MG63 (cell line): Measurements from ENCODE around the gene RENBP. TPM values are rescaled to one million over a fixed set of nuclear protein-coding genes. Genes with fewer than 3 reads are reported as not detected.

Experiments used
- DNase-seq: peaks from one replicate; pipeline ENCODE4 v3.0.0-alpha.2; 2020
- H3K27me3 ChIP-seq: fragments of 250-450 bp; sonication (Bioruptor Pico); 2 replicates; pipeline ENCODE4 v1.5.1; 2020; ENCODE audit warnings: mild to moderate bottlenecking, moderate library complexity
- H3K36me3 ChIP-seq: fragments of 250-450 bp; sonication (Bioruptor Pico); 2 replicates; pipeline ENCODE4 v1.5.1; 2020; ENCODE audit warnings: mild to moderate bottlenecking, moderate library complexity
- H3K4me3 ChIP-seq: fragments of 250-450 bp; sonication (Bioruptor Pico); 2 replicates; pipeline ENCODE4 v1.5.1; 2020; ENCODE audit warnings: mild to moderate bottlenecking, moderate library complexity
- H3K9me3 ChIP-seq: fragments of 250-450 bp; sonication (Bioruptor Pico); 2 replicates; pipeline ENCODE4 v1.5.1; 2020; ENCODE audit warnings: mild to moderate bottlenecking, moderate library complexity
- total RNA-seq: library from RNA; depleted of rRNA; stranded (reverse); fragments of >200 nt; shearing (Covaris generic); gene quantifications from 2 replicates; pipeline ENCODE4 v1.2.3, GENCODE V29; 2014; ENCODE audit warnings: low replicate concordance; rRNA removed

Gene RENBP
- total RNA-seq, 1 experiment from 2014 or later: not detected

GRCh38 chrX:153903238-153903980 lies 41.0 kb downstream of the RENBP start:
- H3K27me3 ChIP-seq: no peaks in the 10 kb centered on the region
- DNase-seq: no peak
- no peaks in the 10 kb centered on the region for H3K36me3 ChIP-seq
- H3K9me3 ChIP-seq: no peaks in the 10 kb centered on the region
- H3K4me3 ChIP-seq: no peak overlapping the region

- Histone ChIP-seq H3K36me3 (no peaks in the 10 kb centered on the region), H3K9me3 (no peaks in the 10 kb centered on the region), H3K4me3 (no peak overlapping the region), H3K27me3 (no peaks in the 10 kb centered on the region)
- peak; percentile 43 for DNase-seq
Observed at GRCh38 chrX:153902385-153902784, 42.1 kb downstream of the RENBP start.

DNA sequence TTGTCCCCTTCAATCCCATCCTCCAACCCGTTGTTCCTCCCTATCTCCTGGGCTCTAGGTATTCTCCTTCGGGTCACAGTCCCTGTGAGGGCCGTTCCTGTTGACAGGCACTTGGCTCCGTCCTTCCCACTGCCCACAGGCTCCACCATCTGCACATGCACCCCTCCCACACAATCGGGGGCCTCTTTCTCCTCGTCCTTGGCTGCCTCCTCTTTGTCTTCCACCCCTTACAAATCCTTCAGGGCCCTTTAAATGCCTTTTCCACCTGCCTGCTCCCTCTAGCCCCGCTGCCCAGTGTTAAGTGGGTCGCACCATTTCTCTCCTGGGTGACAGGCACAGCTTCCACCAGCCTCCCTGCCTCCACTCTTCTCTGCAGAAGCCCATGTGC lies 42.7 kb downstream of the RENBP start:
- DNase-seq: no peak
- no peaks in the 10 kb centered on the region for H3K36me3 ChIP-seq
- no peak overlapping the region for H3K4me3 ChIP-seq
- H3K9me3 ChIP-seq: no peaks in the 10 kb centered on the region
- H3K27me3 ChIP-seq: no peaks in the 10 kb centered on the region

DNA sequence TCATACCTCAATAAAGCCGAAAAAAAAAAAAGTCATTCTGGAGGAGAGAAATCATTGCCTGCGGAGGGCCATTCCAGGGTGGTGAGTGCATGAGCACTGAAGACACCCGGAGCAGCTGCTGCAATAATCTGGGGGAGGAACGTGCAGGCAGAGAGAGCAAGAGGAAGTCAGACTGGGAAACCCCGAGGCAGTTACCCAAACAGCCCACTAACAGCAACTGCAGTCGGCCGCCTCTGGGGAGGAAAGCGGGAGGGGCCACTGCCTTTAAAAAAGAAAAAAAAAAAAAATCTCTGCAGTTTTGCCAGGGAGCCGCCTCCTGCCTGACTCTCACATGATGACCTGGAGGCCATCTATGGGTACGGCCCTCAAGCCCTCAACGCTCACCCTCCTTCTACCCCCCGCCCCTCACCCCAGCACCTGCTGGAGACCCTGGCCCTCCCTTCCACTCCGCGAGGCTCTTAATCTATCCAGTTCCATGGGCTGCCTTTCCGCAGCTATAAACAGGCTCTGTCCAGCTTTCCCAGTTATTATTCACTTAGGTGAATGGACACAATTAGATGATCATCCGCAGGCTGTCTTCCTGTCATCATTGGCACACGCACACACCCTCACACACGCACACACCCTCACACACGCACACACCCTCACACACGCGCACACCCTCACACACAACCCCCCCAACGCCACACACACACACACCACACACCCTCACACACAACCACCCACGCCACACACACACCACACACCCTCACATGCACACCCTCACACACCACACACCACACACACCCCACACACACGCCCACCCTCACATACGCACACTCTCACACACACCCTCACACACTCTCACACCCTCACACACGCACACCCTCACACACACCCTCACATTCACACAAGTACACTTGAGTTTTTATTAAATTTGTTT lies 43.4 kb downstream of the RENBP start:
- no peaks in the 10 kb centered on the region for H3K27me3 ChIP-seq
- peak; percentile 76 for DNase-seq
- H3K9me3 ChIP-seq: no peaks in the 10 kb centered on the region
- no peaks in the 10 kb centered on the region for H3K36me3 ChIP-seq
- no peak overlapping the region for H3K4me3 ChIP-seq

- Histone ChIP-seq H3K27me3 (no peaks in the 10 kb centered on the region), H3K4me3 (no peak overlapping the region), H3K36me3 (no peaks in the 10 kb centered on the region), H3K9me3 (no peaks in the 10 kb centered on the region)
- DNase-seq: no peak
Observed at GRCh38 chrX:153897899-153898298, 46.5 kb downstream of the RENBP start.

GRCh38 chrX:153889123-153889522 lies 55.3 kb downstream of the RENBP start:
- Histone ChIP-seq H3K27me3 (peaks cover 6% of the 10 kb centered on the region; the same call in 1 of the 2 replicates), H3K9me3 (no peaks in the 10 kb centered on the region), H3K4me3 (no peak overlapping the region), H3K36me3 (no peaks in the 10 kb centered on the region)
- no peak for DNase-seq

DNA sequence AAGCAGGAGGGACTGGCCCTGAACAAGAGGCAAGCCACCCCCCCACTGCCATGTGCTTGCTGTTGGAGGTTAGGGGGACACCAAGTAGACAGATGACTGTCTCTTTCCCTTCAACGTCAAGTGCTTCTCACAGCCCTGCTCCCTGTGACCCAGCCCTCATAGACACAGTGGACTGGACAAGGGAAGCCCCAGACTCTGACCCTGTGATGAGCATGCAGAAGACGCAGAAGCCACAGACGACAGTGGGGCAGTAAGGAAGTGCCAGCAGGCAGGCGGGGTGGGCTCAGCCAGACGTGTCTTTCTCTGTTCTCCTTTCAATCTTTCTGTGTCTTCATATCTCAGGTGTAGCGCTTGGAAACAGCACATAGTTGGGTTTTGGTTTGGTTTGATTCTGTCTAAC lies 56.1 kb downstream of the RENBP start:
- no peak for DNase-seq
- Histone ChIP-seq H3K27me3 (peaks cover 6% of the 10 kb centered on the region; the same call in 1 of the 2 replicates), H3K9me3 (no peaks in the 10 kb centered on the region), H3K4me3 (no peak overlapping the region), H3K36me3 (no peaks in the 10 kb centered on the region)

- no peak for DNase-seq
- Histone ChIP-seq H3K27me3 (peaks cover 6% of the 10 kb centered on the region; the same call in 1 of the 2 replicates), H3K36me3 (no peaks in the 10 kb centered on the region), H3K9me3 (no peaks in the 10 kb centered on the region), H3K4me3 (no peak overlapping the region)
Observed at GRCh38 chrX:153887385-153887784, 57.1 kb downstream of the RENBP start.

- no peaks in the 10 kb centered on the region for H3K9me3 ChIP-seq
- peaks cover 6% of the 10 kb centered on the region; the same call in 1 of the 2 replicates for H3K27me3 ChIP-seq
- H3K36me3 ChIP-seq: no peaks in the 10 kb centered on the region
- H3K4me3 ChIP-seq: no peak overlapping the region
- DNase-seq: no peak
Observed at GRCh38 chrX:153886915-153887314, 57.5 kb downstream of the RENBP start.

- H3K4me3 ChIP-seq: no peak within 1 kb of the TSS
- no peak for DNase-seq
- no peaks in the 10 kb centered on the region for H3K9me3 ChIP-seq
- no peaks in the 10 kb centered on the region for H3K36me3 ChIP-seq
- peaks cover 6% of the 10 kb centered on the region; the same call in 1 of the 2 replicates for H3K27me3 ChIP-seq
Observed at GRCh38 chrX:153885968-153886903, 58.2 kb downstream of the RENBP start, which contains the start of gene L1CAM. Gene L1CAM (minus strand): TSS chrX:153886173. CDS start chrX:153875836, 10,337 bp downstream.

Other genes starting within 250 kb of the RENBP start
- 311 and 346 TPM in 2 replicates for gene BCAP31, start 220.3 kb downstream of the RENBP start, total RNA-seq
- 24.3 and 28.8 TPM in 2 replicates for gene ABCD1, start 219.8 kb downstream of the RENBP start, total RNA-seq
- gene PLXNB3, start 180.4 kb downstream of the RENBP start, total RNA-seq: 7.5 and 7.6 TPM in 2 replicates
- not detected in 2 replicates for gene SRPK3, start 163.6 kb downstream of the RENBP start, total RNA-seq
- 48.7 and 75.2 TPM in 2 replicates for gene IDH3G, start 150.3 kb downstream of the RENBP start, total RNA-seq
- gene SSR4, start 150.0 kb downstream of the RENBP start, total RNA-seq: 227 and 266 TPM in 2 replicates
- gene PDZD4, start 114.1 kb downstream of the RENBP start, total RNA-seq: 1.5 and 5.8 TPM in 2 replicates
- gene L1CAM, start 58.5 kb downstream of the RENBP start, total RNA-seq: 0.30 TPM in 1 of 2 replicates, not detected in the other
- 0.27 TPM in 1 of 2 replicates, not detected in the other for gene AVPR2, start 40.0 kb downstream of the RENBP start, total RNA-seq
- gene ARHGAP4, start 18.4 kb downstream of the RENBP start, total RNA-seq: 0.07 and 2.4 TPM in 2 replicates
- 205 and 325 TPM in 2 replicates for gene NAA10, start 9.6 kb downstream of the RENBP start, total RNA-seq
- 7.8 and 12.8 TPM in 2 replicates for gene HCFC1, start 27.2 kb upstream of the RENBP start, total RNA-seq
- gene TMEM187, start 28.1 kb upstream of the RENBP start, total RNA-seq: 1.0 and 4.6 TPM in 2 replicates
- gene IRAK1, start 75.3 kb upstream of the RENBP start, total RNA-seq: 208 and 270 TPM in 2 replicates
- gene MECP2, start 153.1 kb upstream of the RENBP start, total RNA-seq: 37.3 and 47.0 TPM in 2 replicates
- not detected in 2 replicates for gene OPN1LW, start 199.6 kb upstream of the RENBP start, total RNA-seq
- not detected in 2 replicates for gene OPN1MW, start 238.0 kb upstream of the RENBP start, total RNA-seq